ENCODE measurements around the gene MAN1B1.

MAN1B1 gene

DNA sequence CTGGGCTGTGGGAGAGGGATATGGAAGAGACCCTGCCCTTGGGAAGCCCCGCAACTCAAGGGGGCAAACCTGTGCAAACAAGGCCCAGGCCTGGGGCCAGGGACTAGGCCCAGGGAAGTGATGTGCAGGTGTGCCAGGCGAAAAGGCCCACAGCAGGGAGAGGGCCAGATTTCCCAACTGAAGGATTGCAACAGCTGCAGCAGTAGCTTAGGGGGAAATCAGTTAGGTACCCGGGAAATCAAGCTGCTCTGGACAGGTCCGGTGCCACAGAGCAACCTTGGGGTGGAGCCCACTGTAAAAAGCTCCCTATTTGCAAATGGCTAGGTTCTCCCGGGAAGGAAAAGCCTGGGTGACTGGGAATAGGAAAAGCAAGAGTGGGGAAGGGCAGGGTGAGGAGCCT, 62.6 kb downstream of the MAN1B1 start:
- no peak for DNase-seq

GRCh38 chr9:137149942-137150616, 63.3 kb downstream of the MAN1B1 start:
- no peak for DNase-seq

DNA sequence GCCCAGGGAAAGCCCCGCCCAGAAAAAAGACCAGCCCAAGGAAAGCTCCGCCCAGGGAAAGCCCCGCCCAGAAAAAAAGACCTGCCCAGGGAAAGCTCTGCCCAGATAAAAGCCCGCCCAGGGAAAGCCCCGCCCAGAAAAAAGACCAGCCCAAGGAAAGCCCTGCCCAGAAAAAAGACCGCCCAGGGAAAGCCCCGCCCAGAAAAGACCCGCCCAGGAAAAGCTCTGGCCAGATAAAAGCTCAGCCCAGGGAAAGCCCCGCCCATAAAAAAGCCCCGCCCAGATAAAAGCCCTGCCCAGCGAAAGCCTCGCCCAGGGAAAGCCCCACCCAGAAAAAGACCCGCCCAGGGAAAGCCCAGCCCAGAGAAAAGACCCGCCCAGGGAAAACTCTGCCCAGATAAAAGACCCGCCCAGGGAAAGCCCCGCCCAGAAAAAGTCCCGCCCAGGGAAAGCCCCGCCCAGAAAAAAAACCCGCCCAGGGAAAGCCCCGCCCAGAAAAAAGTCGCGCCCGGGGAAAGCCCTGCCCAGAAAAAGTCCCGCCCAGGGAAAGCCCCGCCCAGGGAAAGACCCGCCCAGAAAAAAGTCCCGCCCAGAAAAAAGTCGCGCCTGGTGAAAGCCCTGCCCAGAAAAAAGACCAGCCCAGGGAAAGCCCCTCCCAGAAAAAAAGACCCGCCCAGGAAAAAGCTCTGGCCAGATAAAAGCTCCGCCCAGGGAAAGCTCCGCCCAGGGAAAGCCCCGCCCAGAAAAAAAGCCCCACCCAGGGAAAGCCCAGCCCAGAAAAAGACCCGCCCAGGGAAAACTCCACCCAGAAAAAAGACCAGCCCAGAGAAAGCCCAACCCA, 64.1 kb downstream of the MAN1B1 start:
- DNase-seq, result no peak

DNA sequence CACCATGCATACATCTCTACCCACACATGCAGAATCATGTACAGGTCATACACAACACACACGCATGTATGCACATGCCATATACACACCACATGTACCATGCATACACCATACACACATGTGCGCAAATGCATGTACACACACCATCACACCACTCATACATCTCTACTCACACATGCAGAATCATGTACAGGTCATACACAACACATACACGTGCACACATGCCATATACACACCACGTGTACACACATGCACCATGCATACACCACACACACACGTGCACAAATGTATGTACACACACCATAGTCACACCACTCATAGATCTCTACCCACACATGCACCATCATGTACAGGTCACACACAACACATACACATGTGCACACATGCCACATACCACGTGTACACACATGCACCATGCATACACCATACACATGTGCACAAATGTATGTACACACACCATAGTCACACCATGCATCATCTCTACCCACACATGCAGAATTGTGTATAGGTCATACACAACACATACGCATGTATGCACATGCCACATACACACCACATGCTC, 66.1 kb downstream of the MAN1B1 start:
- no peak for DNase-seq

GRCh38 chr9:137156567-137157375, 70.0 kb downstream of the MAN1B1 start:
- no peak for DNase-seq

GRCh38 chr9:137157618-137158415, 71.0 kb downstream of the MAN1B1 start:
- no peak for DNase-seq

- no peak for DNase-seq
These were observed 71.8 kb downstream of the MAN1B1 start for GRCh38 chr9:137158625-137159024.

Data from KG1 (cell line).